IPS-18c (cell line): ENCODE data around the gene XCL1.
"Not testable (repeated sequence)": the region's sequence is repeated elsewhere in the genome, so short reads cannot be mapped to it uniquely, and the experiment has no call there.

Experiments
- H3K4me3 ChIP-seq: 2 replicates; pipeline ENCODE4 v1.7.0; 2013; ENCODE audit warnings: low read depth, mild to moderate bottlenecking, low read length, moderate library complexity; ENCODE audit not compliant: insufficient read depth
- H3K9me3 ChIP-seq: one replicate; pipeline ENCODE4 v1.6.1; 2013; ENCODE audit warnings: mild to moderate bottlenecking, low read length, moderate library complexity; ENCODE audit not compliant: control insufficient read depth, insufficient read depth

The XCL1 gene, protein sequence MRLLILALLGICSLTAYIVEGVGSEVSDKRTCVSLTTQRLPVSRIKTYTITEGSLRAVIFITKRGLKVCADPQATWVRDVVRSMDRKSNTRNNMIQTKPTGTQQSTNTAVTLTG

GRCh38 chr1:168576245-168576688, at the start of gene XCL1:
TSS of gene XCL1 (plus strand) at chr1:168576605. CDS start at chr1:168576638, 33 bp downstream.
- not testable (repeated sequence) for H3K9me3 ChIP-seq, H3K4me3 ChIP-seq

DNA sequence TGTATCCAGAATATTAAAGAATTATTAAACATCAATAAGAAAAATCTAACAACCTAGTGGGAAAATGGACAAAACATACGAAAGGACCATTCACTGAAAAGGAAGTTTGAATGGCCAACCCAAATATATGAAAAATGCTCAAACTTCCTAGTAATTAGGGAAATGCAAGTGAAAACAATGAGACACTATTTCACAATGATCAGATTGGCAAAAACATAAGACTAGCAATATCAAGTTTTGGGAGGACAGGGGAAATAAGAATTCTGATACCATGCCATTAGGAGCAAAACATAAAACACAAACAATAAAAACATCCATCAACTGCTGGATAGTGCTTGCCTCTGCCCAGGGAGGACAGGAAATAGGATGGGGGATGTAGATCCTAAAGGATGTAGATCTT, 46.9 kb upstream of the XCL1 start:
- no peak overlapping the region for H3K4me3 ChIP-seq
- no peaks in the 10 kb centered on the region for H3K9me3 ChIP-seq

DNA sequence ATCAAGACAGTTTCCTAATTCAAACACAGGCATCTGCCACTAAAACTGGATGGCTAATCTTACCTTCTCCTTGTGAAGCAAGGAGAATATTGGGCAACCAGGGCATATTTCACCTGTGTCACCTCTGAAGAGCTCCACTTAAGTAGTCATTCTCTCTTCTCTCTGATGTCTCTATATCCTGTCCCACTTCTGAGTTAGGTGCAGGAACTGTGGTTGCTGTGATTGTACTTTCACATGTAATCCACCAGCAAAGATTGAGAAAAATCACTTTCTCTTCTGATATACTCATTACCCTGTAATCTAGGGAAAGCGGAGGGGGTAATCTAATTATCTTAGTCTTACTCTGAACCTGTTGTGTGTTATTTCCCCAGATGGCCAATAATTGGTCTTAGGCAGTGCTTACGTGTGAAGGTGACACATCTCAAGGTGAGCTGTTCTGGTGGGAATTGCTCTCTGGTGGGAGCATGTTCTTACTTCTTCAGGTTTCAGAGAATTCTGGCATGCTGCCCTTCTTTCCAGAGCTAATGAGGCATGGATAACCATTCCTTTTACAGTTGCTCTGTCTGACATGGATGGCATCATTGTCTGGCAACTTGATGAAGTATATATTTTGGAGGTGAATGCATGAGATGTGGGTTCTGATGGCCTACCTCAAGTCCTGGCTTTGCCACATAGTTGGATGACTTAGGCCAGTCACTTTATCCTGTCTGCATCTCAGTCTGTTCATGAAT, 44.6 kb upstream of the XCL1 start:
- H3K4me3 ChIP-seq = no peak overlapping the region
- H3K9me3 ChIP-seq = no peaks in the 10 kb centered on the region

- H3K4me3 ChIP-seq = no peak overlapping the region
- no peaks in the 10 kb centered on the region for H3K9me3 ChIP-seq
These were observed 40.9 kb upstream of the XCL1 start for GRCh38 chr1:168535536-168535935.

- H3K4me3 ChIP-seq, H3K9me3 ChIP-seq: not testable (repeated sequence)
These were observed 35.6 kb upstream of the XCL1 start for GRCh38 chr1:168540798-168541197.

DNA sequence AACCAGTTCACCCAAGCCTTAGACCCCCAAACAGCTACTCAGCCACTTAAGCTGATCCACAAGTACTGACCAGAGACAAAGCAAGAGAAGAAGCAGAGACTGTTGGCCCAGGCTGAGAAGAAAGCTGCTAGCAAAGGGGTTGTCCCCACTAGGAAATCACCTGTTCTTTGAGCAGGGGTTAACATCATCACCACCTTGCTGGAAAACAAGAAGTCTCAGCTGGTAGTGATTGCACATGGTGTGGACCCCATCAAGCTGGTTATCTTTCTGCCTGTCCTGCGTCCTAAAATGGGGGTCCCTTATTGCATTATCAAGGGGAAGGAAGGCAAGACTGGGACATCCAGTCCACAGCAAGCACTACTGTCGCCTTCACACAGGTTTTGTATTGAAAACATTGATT, 33.4 kb upstream of the XCL1 start:
- H3K9me3 ChIP-seq, H3K4me3 ChIP-seq: not testable (repeated sequence)

GRCh38 chr1:168543840-168544498, 32.4 kb upstream of the XCL1 start, which contains the start of gene XCL2:
TSS of gene XCL2 (minus strand) at chr1:168543997. CDS start at chr1:168543964, 33 bp downstream.
- H3K4me3 ChIP-seq, H3K9me3 ChIP-seq: not testable (repeated sequence)

DNA sequence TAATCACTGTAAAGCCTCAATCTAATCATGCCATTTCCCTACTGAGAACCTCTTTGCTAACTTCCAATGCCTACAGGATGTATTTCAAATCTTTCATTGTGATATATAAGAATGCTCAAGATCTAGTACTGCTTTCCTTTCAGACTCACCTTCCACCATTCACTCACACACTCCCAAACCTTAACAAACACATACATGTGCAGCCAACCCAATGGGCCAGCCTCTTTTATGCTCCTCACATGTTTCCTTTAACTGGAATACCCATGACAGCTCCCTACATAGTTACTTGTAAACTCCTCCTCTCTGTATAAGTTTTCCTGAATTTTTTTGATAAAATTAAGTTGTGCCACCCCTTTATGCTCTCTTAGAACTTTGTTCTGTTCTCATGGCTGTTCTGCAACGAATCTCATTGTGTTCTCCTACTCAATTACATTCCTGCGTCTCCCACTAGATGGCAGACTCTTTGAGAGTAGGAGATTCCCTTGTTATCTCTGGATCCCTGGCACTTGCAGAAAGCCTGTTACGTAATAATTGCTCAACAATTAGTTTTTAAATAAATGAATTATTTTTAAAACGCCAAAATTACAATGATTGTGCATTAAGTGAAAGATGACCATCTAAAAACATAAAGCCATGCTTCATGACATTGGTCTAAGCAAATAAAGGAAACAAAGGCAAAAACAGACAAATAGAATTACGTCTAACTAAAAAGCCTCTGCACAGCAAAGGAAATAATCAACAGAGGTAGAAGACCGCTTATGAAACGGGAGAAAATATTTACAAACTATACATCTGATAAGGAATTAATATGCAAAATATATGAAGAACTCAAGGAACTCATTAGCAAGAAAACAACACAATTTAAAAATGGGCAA, 30.5 kb upstream of the XCL1 start:
- not testable (repeated sequence) for H3K4me3 ChIP-seq, H3K9me3 ChIP-seq

- not testable (repeated sequence) for H3K9me3 ChIP-seq, H3K4me3 ChIP-seq
These were observed 29.9 kb upstream of the XCL1 start for GRCh38 chr1:168546553-168546895.

GRCh38 chr1:168550971-168551370, 25.4 kb upstream of the XCL1 start:
- Histone ChIP-seq H3K4me3 (no peak overlapping the region), H3K9me3 (peaks cover 4% of the 10 kb centered on the region)

DNA sequence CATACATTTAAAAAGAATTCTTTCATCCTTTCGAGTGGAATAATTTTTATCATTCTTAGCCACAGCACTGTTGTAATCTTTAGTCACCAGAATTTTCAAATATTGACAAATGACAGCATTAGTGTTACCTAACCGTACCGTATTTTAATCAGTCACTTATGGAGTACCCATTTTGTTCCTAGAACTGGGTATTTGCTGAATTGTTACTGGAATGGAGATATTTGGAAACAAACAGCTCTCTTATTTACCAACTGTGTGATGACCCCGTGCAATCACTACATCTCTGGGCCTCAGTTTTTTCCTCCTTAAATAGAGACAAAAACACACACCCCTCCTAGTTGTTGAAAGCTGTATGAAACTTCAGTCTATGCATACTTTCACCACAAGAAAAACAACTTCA, 24.7 kb upstream of the XCL1 start:
- Histone ChIP-seq H3K9me3 (peaks cover 4% of the 10 kb centered on the region), H3K4me3 (no peak overlapping the region)

DNA sequence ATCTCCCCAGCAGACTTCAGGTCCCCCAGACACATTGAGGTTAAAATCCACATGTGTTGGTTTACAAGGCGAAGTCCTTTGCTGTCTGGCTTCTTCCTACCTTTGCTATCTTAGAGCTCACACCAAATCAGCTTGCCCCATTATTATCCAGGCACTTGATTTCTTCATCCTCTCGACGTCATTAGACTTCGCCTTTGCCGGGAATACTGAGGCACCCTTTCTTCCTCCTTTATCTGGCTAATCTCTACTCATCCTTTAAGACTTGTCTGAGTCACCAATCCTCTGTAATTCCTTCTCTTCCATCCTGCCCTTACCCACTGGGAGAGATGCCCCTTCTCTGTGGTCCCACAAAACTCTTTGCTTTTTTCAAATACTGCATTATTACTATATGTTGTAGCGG, 23.4 kb upstream of the XCL1 start:
- Histone ChIP-seq H3K9me3 (peaks cover 4% of the 10 kb centered on the region), H3K4me3 (no peak overlapping the region)

DNA sequence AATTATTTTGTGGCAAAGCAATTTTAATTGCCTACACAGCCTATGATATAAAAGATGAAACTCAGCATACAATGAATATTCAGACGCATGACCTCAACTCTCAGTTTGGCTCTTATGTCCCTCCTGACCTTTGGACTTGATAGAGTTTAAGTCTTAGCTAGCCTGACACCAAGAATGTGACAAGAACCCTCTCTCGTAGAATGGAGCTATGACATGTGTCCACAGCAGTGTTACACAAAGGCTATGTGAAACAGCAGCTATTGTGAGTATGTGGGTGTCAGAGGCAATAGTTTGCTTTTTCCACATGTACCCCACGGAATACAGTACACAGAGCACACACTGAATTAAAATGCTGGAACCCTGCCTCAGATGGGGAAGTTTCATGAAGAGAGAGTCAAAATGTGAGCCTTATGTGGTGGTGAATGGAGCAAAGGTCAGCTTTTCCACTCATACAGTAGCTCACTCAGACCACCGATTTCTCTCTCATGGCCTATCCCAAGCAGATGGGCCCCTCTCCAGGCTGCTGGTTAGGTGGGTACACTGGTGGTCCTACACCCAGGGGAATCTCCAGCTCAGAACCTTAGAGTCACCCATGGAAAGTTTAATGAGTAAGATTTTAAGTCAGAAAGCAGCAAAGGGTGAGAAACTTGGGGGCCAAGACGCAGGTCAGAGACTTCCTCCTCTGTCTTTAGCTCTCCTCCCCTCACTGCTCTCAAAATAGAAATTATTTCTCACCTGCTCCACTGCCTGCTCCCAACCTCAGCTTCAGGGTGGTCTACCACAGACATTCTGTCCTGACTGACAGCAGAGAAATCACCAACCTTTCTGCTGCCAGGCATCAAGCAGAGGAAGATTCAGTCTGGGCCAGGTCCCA, 22.5 kb upstream of the XCL1 start:
- Histone ChIP-seq H3K4me3 (no peak overlapping the region), H3K9me3 (peaks cover 4% of the 10 kb centered on the region)

GRCh38 chr1:168554603-168555483, 21.6 kb upstream of the XCL1 start:
- no peak overlapping the region for H3K4me3 ChIP-seq
- no peaks in the 10 kb centered on the region for H3K9me3 ChIP-seq

DNA sequence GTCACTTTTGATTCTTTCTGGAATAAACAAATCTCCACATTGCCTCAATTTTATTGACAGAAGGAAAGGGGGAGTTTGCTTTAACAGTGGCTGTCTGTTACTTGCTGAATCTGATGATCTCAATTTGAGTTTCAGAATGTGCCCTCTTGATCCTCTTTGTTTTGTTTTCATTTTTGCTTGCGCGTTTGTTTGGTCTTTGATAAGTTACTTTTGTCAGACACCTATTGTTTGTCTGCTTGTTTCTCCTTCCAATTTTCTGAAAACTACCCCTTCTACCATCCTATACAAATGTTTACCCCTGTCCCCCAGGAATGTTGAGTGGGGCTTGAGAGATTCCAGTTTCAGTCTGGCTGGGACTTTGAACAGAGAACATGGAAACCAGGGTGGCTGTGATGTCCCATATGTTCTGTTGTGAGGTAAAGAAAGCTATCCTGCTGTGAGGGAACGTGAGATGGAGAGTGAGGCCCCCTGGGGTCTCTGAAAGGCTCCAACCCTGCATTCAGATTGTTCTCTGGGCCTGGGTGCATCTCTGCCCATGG, 20.8 kb upstream of the XCL1 start:
- Histone ChIP-seq H3K9me3 (no peaks in the 10 kb centered on the region), H3K4me3 (no peak overlapping the region)

DNA sequence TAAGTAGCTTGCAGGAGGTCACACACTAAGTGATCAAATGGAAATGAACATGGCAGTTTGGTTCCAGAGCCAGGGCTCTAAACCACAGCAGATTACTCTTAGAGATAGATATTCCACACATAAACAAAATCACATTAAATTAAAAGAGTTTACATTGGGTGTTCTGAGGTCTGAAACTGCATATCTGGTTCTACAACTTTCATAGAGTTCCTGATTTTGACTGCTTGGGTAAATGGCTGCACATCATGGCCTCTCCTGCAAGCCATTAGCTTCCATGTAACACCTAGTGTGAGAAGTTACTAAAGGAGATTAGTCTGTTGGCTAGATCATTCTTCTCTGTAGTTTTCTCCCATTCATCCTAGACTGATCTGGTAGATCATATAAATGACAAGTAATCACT, 19.8 kb upstream of the XCL1 start:
- Histone ChIP-seq H3K4me3 (no peak overlapping the region), H3K9me3 (no peaks in the 10 kb centered on the region)
